Renal cortex interstitium (tissue), 15 donors: ENCODE results near the gene MIER3. TPM values are rescaled to one million over a fixed set of nuclear protein-coding genes. Genes with fewer than 3 reads are reported as not detected.
"Not testable (repeated sequence)": the region's sequence is repeated elsewhere in the genome, so short reads cannot be mapped to it uniquely, and the experiment has no call there.

ENCODE experiments used
- DNase-seq, 11 donors: peaks; one replicate each; pipeline ENCODE4 v3.0.0-alpha.2; 2013; ENCODE audit warnings: low read depth in 9 of 11, low spot score in 4 of 11; ENCODE audit errors: extremely low read depth in 1 of 11
- long read RNA-seq, 16 experiments: transcript quantifications; one replicate each; lab custom pipeline, GENCODE V29; 2026
- polyA plus RNA-seq, 3 donors: library from polyadenylated mRNA; unstranded; fragments of 120-200 nt; gene quantifications; one replicate each; pipeline ENCODE4 v1.2.1, GENCODE V29; 2013; ENCODE audit not compliant: insufficient read length in 3 of 3

Gene MIER3
- polyA plus RNA-seq = 10 to 100 TPM; 32.1 to 37.9 (median 33.4) TPM
- long read RNA-seq, donor 1 = 0 reads
- long read RNA-seq, donor 2 = 0 reads
- long read RNA-seq, donor 3 = 0 reads
- long read RNA-seq, donor 4 = 0 reads
- long read RNA-seq, donor 5 = 0 reads
- long read RNA-seq, donor 6 = 0 reads
- long read RNA-seq, donor 7 = 0 reads
- long read RNA-seq, donor 8 = 0 reads
- long read RNA-seq, donor 9 = 0 reads
- long read RNA-seq, donor 10 = 0 reads
- long read RNA-seq, donor 11 = 0 reads
- long read RNA-seq, donor 12 = 0 reads
- long read RNA-seq, donor 13 = 0 reads
- long read RNA-seq, donor 14 = 0 reads
- long read RNA-seq, donor 15 = 0 reads
- long read RNA-seq, donor 16, full-length matches to known transcripts = 1 of 6 reads
- long read RNA-seq, donor 16, partial matches to known transcripts = 5 of 6 reads
- long read RNA-seq, donor 16, other reads (novel, unspliced or antisense) = 0 of 6 reads

- DNase-seq = peak in 10 of 11 donors; percentile 21 to 79 (median 71)
Measured at GRCh38 chr5:56951946-56952691, at the start of gene MIER3. MIER3 (minus strand) TSS chr5:56952123; CDS start chr5:56952102, 21 bp downstream.

- no peak for DNase-seq
Measured at GRCh38 chr5:56995596-56995995, 43.7 kb upstream of the MIER3 start.

- DNase-seq = no peak
Measured at GRCh38 chr5:56993241-56993640, 41.3 kb upstream of the MIER3 start.

- no peak for DNase-seq
Measured at GRCh38 chr5:56989676-56990075, 37.8 kb upstream of the MIER3 start.

- DNase-seq = no peak
Measured at GRCh38 chr5:56988490-56988889, 36.6 kb upstream of the MIER3 start.

GRCh38 chr5:56987171-56987570 is 35.2 kb upstream of the MIER3 start:
- DNase-seq = no peak

- DNase-seq = no peak
Measured at GRCh38 chr5:56986626-56986947, 34.7 kb upstream of the MIER3 start.

- no peak for DNase-seq
Measured at GRCh38 chr5:56985936-56986625, 34.2 kb upstream of the MIER3 start.

GRCh38 chr5:56984445-56984844 is 32.5 kb upstream of the MIER3 start:
- no peak for DNase-seq

GRCh38 chr5:56983593-56984361 is 31.9 kb upstream of the MIER3 start:
- no peak for DNase-seq

GRCh38 chr5:56981548-56982315 is 29.8 kb upstream of the MIER3 start:
- no peak for DNase-seq

GRCh38 chr5:56979968-56980367 is 28.0 kb upstream of the MIER3 start:
- no peak for DNase-seq

- DNase-seq = not testable (repeated sequence)
Measured at GRCh38 chr5:56979526-56979925, 27.6 kb upstream of the MIER3 start.

GRCh38 chr5:56977822-56978221 is 25.9 kb upstream of the MIER3 start:
- DNase-seq = no peak

GRCh38 chr5:56977021-56977420 is 25.1 kb upstream of the MIER3 start:
- DNase-seq = no peak

- DNase-seq = no peak
Measured at GRCh38 chr5:56974241-56974640, 22.3 kb upstream of the MIER3 start.

- no peak for DNase-seq
Measured at GRCh38 chr5:56973473-56973872, 21.6 kb upstream of the MIER3 start.

- DNase-seq = no peak
Measured at GRCh38 chr5:56971275-56971674, 19.4 kb upstream of the MIER3 start.
